H9 (cell line): ENCODE measurements around the gene MRPS6. TPM values are rescaled to one million over a fixed set of nuclear protein-coding genes. Genes with fewer than 3 reads are reported as not detected.

Experiments used
- DNase-seq: peaks from one replicate; pipeline ENCODE4 v3.0.0-alpha.2; 2017
- H2AFZ ChIP-seq: one replicate; pipeline ENCODE4 v1.6.1; 2013; ENCODE audit warnings: mild to moderate bottlenecking, low read length, control low read depth, moderate library complexity
- H2AK5ac ChIP-seq: 2 replicates; pipeline ENCODE4 v1.6.1; 2013; ENCODE audit warnings: low read length, control low read depth, mixed read lengths; ENCODE audit not compliant: insufficient read length
- H2BK120ac ChIP-seq: one replicate; pipeline ENCODE4 v1.6.1; 2013; ENCODE audit warnings: low read depth, mild to moderate bottlenecking, low read length, control low read depth, inconsistent platforms; ENCODE audit not compliant: poor library complexity, severe bottlenecking
- H2BK12ac ChIP-seq: 2 replicates; pipeline ENCODE4 v1.6.1; 2013; ENCODE audit warnings: low read length, control low read depth, mixed read lengths, low read depth; ENCODE audit not compliant: insufficient read length
- H2BK15ac ChIP-seq: 2 replicates; pipeline ENCODE4 v1.6.1; 2013; ENCODE audit warnings: low read depth, low read length, control low read depth
- H2BK20ac ChIP-seq: one replicate; pipeline ENCODE4 v1.6.1; 2013; ENCODE audit warnings: low read depth, mild to moderate bottlenecking, low read length, control low read depth, inconsistent platforms; ENCODE audit not compliant: poor library complexity, severe bottlenecking
- H2BK5ac ChIP-seq: 2 replicates; pipeline ENCODE4 v1.6.1; 2013; ENCODE audit warnings: low read length, control low read depth, mixed read lengths; ENCODE audit not compliant: insufficient read length
- H3K14ac ChIP-seq: 2 replicates; pipeline ENCODE4 v1.6.1; 2013; ENCODE audit warnings: low read length, control low read depth; ENCODE audit not compliant: insufficient read depth
- H3K18ac ChIP-seq: 2 replicates; pipeline ENCODE4 v1.6.1; 2013; ENCODE audit warnings: low read depth, mild to moderate bottlenecking, mixed read lengths, low read length, control low read depth; ENCODE audit not compliant: insufficient read length
- H3K23ac ChIP-seq: 2 replicates; pipeline ENCODE4 v1.6.1; 2013; ENCODE audit warnings: low read length, control low read depth, mixed read lengths, low read depth; ENCODE audit not compliant: insufficient read length
- H3K23me2 ChIP-seq: 2 replicates; pipeline ENCODE4 v1.6.1; 2013; ENCODE audit warnings: low read depth, mild to moderate bottlenecking, mixed read lengths, low read length, control low read depth; ENCODE audit not compliant: insufficient read length, poor library complexity, severe bottlenecking
- H3K27ac ChIP-seq: 2 replicates; pipeline ENCODE4 v1.5.1; 2013; ENCODE audit warnings: low read length, control low read depth, mixed read lengths, low read depth; ENCODE audit not compliant: insufficient read length
- H3K27me3 ChIP-seq: 2 replicates; pipeline ENCODE4 v1.6.1; 2013; ENCODE audit warnings: low read length, control low read depth, inconsistent platforms; ENCODE audit not compliant: insufficient read depth
- H3K4ac ChIP-seq: 2 replicates; pipeline ENCODE4 v1.6.1; 2013; ENCODE audit warnings: low read depth, mild to moderate bottlenecking, control low read depth, inconsistent platforms, low read length, moderate library complexity
- H3K4me1 ChIP-seq: 2 replicates; pipeline ENCODE4 v1.6.1; 2013; ENCODE audit warnings: low read length, control low read depth, inconsistent platforms; ENCODE audit not compliant: insufficient read depth
- H3K4me2 ChIP-seq: 2 replicates; pipeline ENCODE4 v1.6.1; 2013; ENCODE audit warnings: low read length, control low read depth, mixed read lengths; ENCODE audit not compliant: insufficient read length, insufficient read depth
- H3K56ac ChIP-seq: 2 replicates; pipeline ENCODE4 v1.6.1; 2013; ENCODE audit warnings: low read depth, mild to moderate bottlenecking, mixed read lengths, low read length, control low read depth; ENCODE audit not compliant: insufficient read length
- H3K79me1 ChIP-seq: 2 replicates; pipeline ENCODE4 v1.6.1; 2013; ENCODE audit warnings: low read depth, mild to moderate bottlenecking, moderate library complexity, low read length, control low read depth, inconsistent platforms; ENCODE audit not compliant: insufficient read depth, poor library complexity, severe bottlenecking
- H3K79me2 ChIP-seq: 2 replicates; pipeline ENCODE4 v1.6.1; 2013; ENCODE audit warnings: low read length, control low read depth, inconsistent platforms; ENCODE audit not compliant: insufficient read depth
- H3K9ac ChIP-seq: 2 replicates; pipeline ENCODE4 v1.6.1; 2013; ENCODE audit warnings: low read length, control low read depth, mixed read lengths; ENCODE audit not compliant: insufficient read length; ENCODE audit errors: extremely low read depth
- H3K9me3 ChIP-seq: one replicate; pipeline ENCODE4 v1.6.1; 2013; ENCODE audit warnings: low read depth, low read length, inconsistent platforms; ENCODE audit not compliant: control insufficient read depth
- H3T11ph ChIP-seq: one replicate; pipeline ENCODE4 v1.6.1; 2013; ENCODE audit warnings: mild to moderate bottlenecking, low read length, control low read depth, inconsistent platforms
- H4K20me1 ChIP-seq: one replicate; pipeline ENCODE4 v1.6.1; 2013; ENCODE audit not compliant: control insufficient read depth, insufficient read length, insufficient read depth
- H4K5ac ChIP-seq: 2 replicates; pipeline ENCODE4 v1.6.1; 2013; ENCODE audit warnings: low read depth, mild to moderate bottlenecking, mixed read lengths, low read length, control low read depth; ENCODE audit not compliant: insufficient read length
- H4K8ac ChIP-seq: replicated peaks from 2 replicates; pipeline ENCODE4 v1.6.1; 2013; ENCODE audit warnings: low read length, control low read depth, mixed read lengths, low read depth; ENCODE audit not compliant: insufficient read length
- H4K91ac ChIP-seq: 2 replicates; pipeline ENCODE4 v1.6.1; 2013; ENCODE audit warnings: low read depth, mild to moderate bottlenecking, moderate library complexity, mixed read lengths, low read length, control low read depth; ENCODE audit not compliant: insufficient read length
- H3K27ac Mint-ChIP-seq, 3 experiments: 2 replicates in 2 of 3; 3 replicates in 1 of 3; pipeline ENCODE4 v1.8.0; 2020 to 2021; ENCODE audit warnings: mixed read lengths in 3 of 3, mild to moderate bottlenecking in 1 of 3, moderate library complexity in 1 of 3
- H3K27me3 Mint-ChIP-seq: 2 replicates; pipeline ENCODE4 v1.8.0; 2021; ENCODE audit warnings: low read depth, mild to moderate bottlenecking, moderate library complexity, mixed read lengths
- H3K36me3 Mint-ChIP-seq, 3 experiments: 2 replicates in 2 of 3; 3 replicates in 1 of 3; pipeline ENCODE4 v1.8.0; 2020 to 2021; ENCODE audit warnings: low read depth in 3 of 3, mixed read lengths in 3 of 3; ENCODE audit not compliant: insufficient read depth in 1 of 3
- H3K4me1 Mint-ChIP-seq, 2 experiments: 2 replicates each; pipeline ENCODE4 v1.8.0; 2020; ENCODE audit warnings: mixed read lengths in 2 of 2
- H3K4me3 Mint-ChIP-seq, 2 experiments: 2 replicates in 1 of 2; 3 replicates in 1 of 2; pipeline ENCODE4 v1.8.0; 2020 to 2021; ENCODE audit warnings: mild to moderate bottlenecking in 2 of 2, mixed read lengths in 2 of 2, moderate library complexity in 1 of 2
- H3K9me3 Mint-ChIP-seq, 2 experiments: 2 replicates in 1 of 2; 3 replicates in 1 of 2; pipeline ENCODE4 v1.8.0; 2020; ENCODE audit warnings: mild to moderate bottlenecking in 2 of 2, mixed read lengths in 2 of 2, moderate library complexity in 1 of 2
- WGBS: extraction: QIAGEN DNeasy Blood & Tissue Kit; methylation state at CpG from one replicate; pipeline ENCODE4 v1.1.7; 2013; ENCODE audit warnings: missing lambda C conversion rate, low lambda C conversion rate, mixed read lengths; ENCODE audit not compliant: insufficient read length; ENCODE audit errors: extremely low coverage; 5-methylcytosine and 5-hydroxymethylcytosine counted together
- total RNA-seq: library from RNA; stranded (reverse); gene quantifications from 2 replicates; pipeline ENCODE4 v1.2.1, GENCODE V29; 2021
- TF ChIP-seq, protein P1 (sequence below): fragments of 200-600 bp; sonication (generic); conservative IDR thresholded peaks from 3 replicates; pipeline ENCODE4 v1.8.0; 2021; ENCODE audit warnings: antibody characterized with exemption, mild to moderate bottlenecking

Gene MRPS6
- total RNA-seq, 1 experiment from 2014 or later = 83.2 TPM

DNA sequence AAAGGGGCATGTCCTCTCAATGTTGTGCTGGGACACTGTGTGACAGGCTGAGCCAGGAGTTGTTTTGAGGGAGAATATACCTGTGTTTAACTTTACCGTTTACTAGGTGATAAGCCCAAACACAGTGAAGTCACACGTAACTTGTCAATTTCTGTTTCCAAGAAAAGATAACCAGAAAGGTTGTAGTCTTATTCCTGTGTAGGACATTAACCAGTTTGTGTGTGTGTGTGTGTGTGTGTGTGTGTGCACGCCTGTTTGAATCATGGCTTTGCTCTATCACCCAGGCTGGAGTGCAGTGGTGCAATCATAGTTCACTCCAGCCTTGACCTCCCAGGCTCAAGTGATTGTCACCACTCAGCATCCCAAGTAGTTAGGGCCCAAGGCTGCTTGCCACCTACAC lies 83.6 kb downstream of the MRPS6 start:
- H4K20me1 ChIP-seq = no peaks in the 10 kb centered on the region
- H3K27ac ChIP-seq = no peak overlapping the region
- H2AFZ ChIP-seq = no peak overlapping the region
- H4K5ac ChIP-seq = no peak overlapping the region
- no peak overlapping the region for H3K18ac ChIP-seq
- peaks cover 2 to 3% of the 10 kb centered on the region in 2 experiments; a peak in 3 of 4 replicates for H3K4me1 Mint-ChIP-seq
- H3K27me3 Mint-ChIP-seq = peaks cover 1% of the 10 kb centered on the region; the same call in 1 of the 2 replicates
- no peak overlapping the region for H2BK20ac ChIP-seq
- no CpG with 5 or more reads among the region's 3 CpGs for WGBS
- H3K14ac ChIP-seq = no peak overlapping the region
- H3K9me3 ChIP-seq = no peaks in the 10 kb centered on the region
- peaks cover 15 to 19% of the 10 kb centered on the region in 2 experiments for H3K9me3 Mint-ChIP-seq
- TF ChIP-seq, protein P1, sequence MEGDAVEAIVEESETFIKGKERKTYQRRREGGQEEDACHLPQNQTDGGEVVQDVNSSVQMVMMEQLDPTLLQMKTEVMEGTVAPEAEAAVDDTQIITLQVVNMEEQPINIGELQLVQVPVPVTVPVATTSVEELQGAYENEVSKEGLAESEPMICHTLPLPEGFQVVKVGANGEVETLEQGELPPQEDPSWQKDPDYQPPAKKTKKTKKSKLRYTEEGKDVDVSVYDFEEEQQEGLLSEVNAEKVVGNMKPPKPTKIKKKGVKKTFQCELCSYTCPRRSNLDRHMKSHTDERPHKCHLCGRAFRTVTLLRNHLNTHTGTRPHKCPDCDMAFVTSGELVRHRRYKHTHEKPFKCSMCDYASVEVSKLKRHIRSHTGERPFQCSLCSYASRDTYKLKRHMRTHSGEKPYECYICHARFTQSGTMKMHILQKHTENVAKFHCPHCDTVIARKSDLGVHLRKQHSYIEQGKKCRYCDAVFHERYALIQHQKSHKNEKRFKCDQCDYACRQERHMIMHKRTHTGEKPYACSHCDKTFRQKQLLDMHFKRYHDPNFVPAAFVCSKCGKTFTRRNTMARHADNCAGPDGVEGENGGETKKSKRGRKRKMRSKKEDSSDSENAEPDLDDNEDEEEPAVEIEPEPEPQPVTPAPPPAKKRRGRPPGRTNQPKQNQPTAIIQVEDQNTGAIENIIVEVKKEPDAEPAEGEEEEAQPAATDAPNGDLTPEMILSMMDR = no peak
- no peak overlapping the region for H4K91ac ChIP-seq
- no peak overlapping the region for H3K4me3 Mint-ChIP-seq
- no peaks in the 10 kb centered on the region for H3K23me2 ChIP-seq
- H3K4me2 ChIP-seq = no peak overlapping the region
- H3K4me1 ChIP-seq = no peaks in the 10 kb centered on the region
- H2BK5ac ChIP-seq = no peak overlapping the region
- no peak overlapping the region for H3K23ac ChIP-seq
- peaks cover 13 to 22% (median 18%) of the 10 kb centered on the region in 3 experiments for H3K36me3 Mint-ChIP-seq
- no peaks in the 10 kb centered on the region for H3K27me3 ChIP-seq
- H3K27ac Mint-ChIP-seq = no peak overlapping the region
- H2BK120ac ChIP-seq = no peak overlapping the region
- no peak overlapping the region for H2AK5ac ChIP-seq
- no peaks in the 10 kb centered on the region for H3K79me2 ChIP-seq
- H3T11ph ChIP-seq = no peak overlapping the region
- no peak overlapping the region for H3K4ac ChIP-seq
- no peak overlapping the region for H3K56ac ChIP-seq
- H2BK12ac ChIP-seq = no peak overlapping the region
- no peak overlapping the region for H4K8ac ChIP-seq
- DNase-seq = no peak
- H2BK15ac ChIP-seq = no peak overlapping the region
- no peak overlapping the region for H3K9ac ChIP-seq
- no peaks in the 10 kb centered on the region for H3K79me1 ChIP-seq
